ENCODE results near the gene C15orf39.

DNA sequence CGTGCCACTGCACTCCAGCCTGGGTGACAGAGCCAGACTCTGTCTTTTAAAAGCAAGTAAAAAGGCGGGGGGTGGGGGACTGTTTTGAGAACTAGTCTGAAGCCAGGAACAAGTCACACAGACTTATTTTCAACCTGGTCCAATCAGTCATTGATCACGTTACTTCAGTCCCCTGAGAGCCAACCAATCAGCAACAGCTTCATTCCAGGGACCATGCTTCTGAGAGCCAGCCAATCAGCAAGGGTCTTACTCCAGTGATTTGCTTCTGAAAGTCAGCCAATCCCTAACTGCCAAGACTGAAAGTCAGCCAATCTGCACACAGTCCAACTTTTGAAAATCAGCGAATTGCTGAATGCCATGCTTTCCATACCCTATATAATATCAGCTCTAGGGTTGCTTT lies 48.6 kb upstream of the C15orf39 start:
- TF ChIP-seq EZH2phosphoT487 (IDR thresholded peaks at IDR 0.05; ENCODE audit: insufficient read depth, low read depth) (no peak), EZH2 (IDR thresholded peaks at IDR 0.05; ENCODE audit: insufficient read depth, poor library complexity, severe bottlenecking) (no peak)

Measured in GM23248 (cell line).